Measurements from ENCODE around the gene GFM1. TPM values are rescaled to one million over a fixed set of nuclear protein-coding genes. Genes with fewer than 3 reads are reported as not detected.

Gene GFM1
- total and polyA plus RNA-seq, 2 experiments from 2014 or later: 24.5 to 59.9 TPM

GRCh38 chr3:158709666-158710083 lies 65.3 kb downstream of the GFM1 start:
- TF ChIP-seq EZH2 (IDR thresholded peaks at IDR 0.05; ENCODE audit: low read depth, unreplicated experiment) (no peak), CREB1 (CRISPR knock-in tag; IDR thresholded peaks at IDR 0.05; ENCODE audit: low read depth) (no peak), STAT1 (IDR thresholded peaks at IDR 0.05; ENCODE audit: unreplicated experiment) (no peak), ZNF462 (CRISPR knock-in tag; IDR thresholded peaks at IDR 0.05) (no peak), ZNF114 (CRISPR knock-in tag; IDR thresholded peaks at IDR 0.05) (no peak), JUNB (IDR thresholded peaks at IDR 0.05; ENCODE audit: unreplicated experiment) (no peak), ETS1 (IDR thresholded peaks at IDR 0.05) (no peak), POLR2AphosphoS5 (IDR thresholded peaks at IDR 0.05; ENCODE audit: low read depth) (no peak), NANOG (IDR thresholded peaks at IDR 0.05; ENCODE audit: borderline replicate concordance) (no peak), CTCF (conservative IDR thresholded peaks at IDR 0.05; ENCODE audit: low read depth in 2 of 2) (no peak), EZH2phosphoT487 (IDR thresholded peaks at IDR 0.05; ENCODE audit: unreplicated experiment) (no peak), REST (IDR thresholded peaks at IDR 0.05; ENCODE audit: unreplicated experiment) (no peak)
- no peak for ATAC-seq

More at GRCh38 chr3:158709666-158710083, 65.3 kb downstream of the GFM1 start:
- Mint-ChIP-seq H3K4me3 (no peak overlapping the region), H3K27ac (no peak overlapping the region), H3K4me1 (peaks cover 24% of the 10 kb centered on the region; the same call in 2 of the 3 replicates), H3K9me3 (no peaks in the 10 kb centered on the region), H3K36me3 (ENCODE audit: low read depth) (peaks cover 6% of the 10 kb centered on the region; the same call in 2 of the 3 replicates), H3K27me3 (ENCODE audit: insufficient read depth, low read depth, poor library complexity) (no peaks in the 10 kb centered on the region)
- Histone ChIP-seq H3K4me3 (no peak overlapping the region), H3F3A (replicated peaks; ENCODE audit: low read depth) (no peaks in the 10 kb centered on the region), H3K27ac (ENCODE audit: low read depth) (no peak overlapping the region), H3K4me1 (ENCODE audit: insufficient read depth) (no peaks in the 10 kb centered on the region; the same call in 1 of the 2 replicates), H3K36me3 (ENCODE audit: insufficient read depth) (no peaks in the 10 kb centered on the region), H3K27me3 (ENCODE audit: insufficient read depth) (no peaks in the 10 kb centered on the region), H2AFZ (no peak overlapping the region), H3K79me2 (replicated peaks; ENCODE audit: insufficient read depth) (no peaks in the 10 kb centered on the region), H4K20me1 (replicated peaks; ENCODE audit: insufficient read depth) (no peaks in the 10 kb centered on the region), H3K4me2 (no peak overlapping the region), H3K9me2 (ENCODE audit: insufficient read depth) (no peaks in the 10 kb centered on the region)
- DNase-seq (ENCODE audit: low spot score): no peak
